GM19463 (cell line): ENCODE results near the gene C3orf70.

Source experiments
- ATAC-seq: cut with Tn5 transposase; IDR thresholded peaks from one replicate; pipeline ENCODE4 v1.9.1; 2021; ENCODE audit warnings: mild to moderate bottlenecking, moderate library complexity; ENCODE audit not compliant: unreplicated experiment

The C3orf70 gene

GRCh38 chr3:185089343-185089742, 63.5 kb downstream of the C3orf70 start:
- ATAC-seq: no peak

GRCh38 chr3:185087419-185087818, 65.4 kb downstream of the C3orf70 start:
- ATAC-seq: no peak

GRCh38 chr3:185084901-185085300, 68.0 kb downstream of the C3orf70 start:
- no peak for ATAC-seq

GRCh38 chr3:185084402-185084801, 68.5 kb downstream of the C3orf70 start:
- no peak for ATAC-seq

GRCh38 chr3:185082829-185083228, 70.0 kb downstream of the C3orf70 start:
- no peak for ATAC-seq

- ATAC-seq: no peak
These were observed 70.7 kb downstream of the C3orf70 start for GRCh38 chr3:185082149-185082548.

GRCh38 chr3:185081521-185081920, 71.3 kb downstream of the C3orf70 start:
- no peak for ATAC-seq

GRCh38 chr3:185079625-185080024, 73.2 kb downstream of the C3orf70 start:
- ATAC-seq: no peak

- ATAC-seq: no peak
These were observed 76.6 kb downstream of the C3orf70 start for GRCh38 chr3:185076219-185076618.

GRCh38 chr3:185075547-185075946, 77.3 kb downstream of the C3orf70 start:
- no peak for ATAC-seq

- no peak for ATAC-seq
These were observed 81.5 kb downstream of the C3orf70 start for GRCh38 chr3:185071287-185071800.

- ATAC-seq: no peak
These were observed 82.2 kb downstream of the C3orf70 start for GRCh38 chr3:185070491-185071286.

- ATAC-seq: no peak
These were observed 83.5 kb downstream of the C3orf70 start for GRCh38 chr3:185069037-185070030.

- ATAC-seq: no peak
These were observed 85.7 kb downstream of the C3orf70 start for GRCh38 chr3:185067173-185067572.

GRCh38 chr3:185066251-185066650, 86.6 kb downstream of the C3orf70 start:
- no peak for ATAC-seq

- ATAC-seq: no peak
These were observed 87.8 kb downstream of the C3orf70 start for GRCh38 chr3:185065059-185065458.

GRCh38 chr3:185063431-185063830, 89.4 kb downstream of the C3orf70 start:
- no peak for ATAC-seq

GRCh38 chr3:185062191-185062590, 90.7 kb downstream of the C3orf70 start:
- ATAC-seq: no peak

- no peak for ATAC-seq
These were observed 92.2 kb downstream of the C3orf70 start for GRCh38 chr3:185060655-185061054.

GRCh38 chr3:185059766-185060165, 93.1 kb downstream of the C3orf70 start:
- ATAC-seq: no peak

GRCh38 chr3:185058796-185059195, 94.1 kb downstream of the C3orf70 start:
- no peak for ATAC-seq
